GM19468 (cell line): ENCODE data around the gene GSTO2.

Source experiments
- ATAC-seq: cut with Tn5 transposase; IDR thresholded peaks from one replicate; pipeline ENCODE4 v1.9.1; 2021; ENCODE audit warnings: mild to moderate bottlenecking, moderate library complexity, moderate number of reproducible peaks; ENCODE audit not compliant: unreplicated experiment; ENCODE audit errors: extremely low read depth

The GSTO2 gene

DNA sequence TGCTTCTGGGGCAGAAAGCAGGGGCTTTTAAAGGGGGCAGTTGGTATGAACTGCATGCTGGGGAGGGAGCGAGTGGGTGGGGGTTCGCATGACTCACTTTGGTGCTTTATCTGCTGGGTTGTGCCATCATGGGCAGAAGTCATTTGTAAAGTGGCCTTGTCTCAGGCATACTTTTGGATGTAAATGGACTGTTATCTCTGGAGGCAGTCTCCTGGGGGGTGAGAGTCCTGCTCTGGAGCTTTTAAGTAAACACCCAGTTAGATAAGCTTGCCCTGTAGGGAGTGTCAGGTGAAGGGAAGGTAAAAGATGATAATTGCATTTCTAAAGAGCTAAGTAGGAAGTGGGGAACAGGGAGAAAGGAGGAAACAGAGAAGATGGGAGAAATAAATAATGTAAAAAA, 15.9 kb upstream of the GSTO2 start:
- ATAC-seq, result no peak

GRCh38 chr10:104253606-104254410, 15.2 kb upstream of the GSTO2 start:
- no peak for ATAC-seq

DNA sequence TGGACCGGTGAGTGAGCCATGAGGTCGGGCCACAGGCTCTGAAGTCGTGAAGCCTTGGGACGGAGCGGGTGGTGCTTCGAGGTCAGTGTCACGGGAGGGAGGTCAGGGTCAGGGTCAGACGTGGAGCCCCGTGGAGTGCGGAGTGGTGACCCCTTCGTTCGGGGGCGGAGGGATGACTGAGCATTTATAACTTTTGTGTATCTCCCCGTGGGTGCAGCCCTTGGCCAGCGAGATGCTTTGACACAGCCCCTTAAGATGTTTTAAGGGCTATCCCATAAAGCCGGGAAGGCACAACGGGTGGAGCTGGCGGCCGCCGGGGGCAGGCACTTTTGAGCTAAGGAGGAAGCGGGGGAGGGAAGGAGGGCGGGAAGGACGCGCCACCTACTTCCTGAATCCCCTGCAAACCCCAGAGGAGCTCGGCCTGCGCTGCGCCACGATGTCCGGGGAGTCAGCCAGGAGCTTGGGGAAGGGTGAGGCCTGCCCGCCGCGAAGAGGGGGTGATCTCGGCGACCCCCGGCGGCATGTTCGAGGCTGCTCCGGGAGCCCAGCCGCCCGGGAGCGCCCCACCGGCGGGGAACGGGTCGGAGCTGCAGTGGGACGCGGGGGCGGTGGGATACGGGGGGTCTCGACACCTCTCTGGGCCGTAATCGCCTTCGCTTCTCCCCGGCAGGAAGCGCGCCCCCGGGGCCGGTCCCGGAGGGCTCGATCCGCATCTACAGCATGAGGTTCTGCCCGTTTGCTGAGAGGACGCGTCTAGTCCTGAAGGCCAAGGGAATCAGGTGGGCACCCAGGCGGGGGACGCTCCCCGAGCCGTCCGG, 14.3 kb upstream of the GSTO2 start, which contains the start of gene GSTO1:
Gene GSTO1 (plus strand): TSS at position 400 of the 818 bp plus-strand sequence. CDS start 37 bp downstream, at position 437.
- ATAC-seq, result no peak

- no peak for ATAC-seq
Measured at GRCh38 chr10:104255311-104255981, 13.5 kb upstream of the GSTO2 start.

- no peak for ATAC-seq
Measured at GRCh38 chr10:104256335-104256961, 12.5 kb upstream of the GSTO2 start.

DNA sequence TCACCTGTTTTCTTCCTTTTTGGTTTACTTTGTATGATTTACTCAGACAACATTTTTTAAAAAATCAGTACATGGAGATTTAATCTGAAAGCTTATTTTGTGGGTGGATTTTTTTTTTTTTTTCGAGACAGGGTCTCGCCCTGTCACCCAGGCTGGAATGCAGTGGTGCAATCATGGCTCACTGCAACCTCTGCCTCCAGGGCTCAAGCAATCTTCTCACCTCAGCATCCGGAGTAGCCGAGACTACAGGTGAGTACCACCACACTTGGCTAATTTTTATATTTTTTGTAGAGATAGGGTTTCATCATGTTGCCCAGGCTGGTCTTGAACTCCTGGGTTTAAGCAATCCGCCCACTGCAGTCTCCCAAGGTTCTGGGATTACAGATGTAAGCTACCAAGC, 11.7 kb upstream of the GSTO2 start:
- no peak for ATAC-seq

DNA sequence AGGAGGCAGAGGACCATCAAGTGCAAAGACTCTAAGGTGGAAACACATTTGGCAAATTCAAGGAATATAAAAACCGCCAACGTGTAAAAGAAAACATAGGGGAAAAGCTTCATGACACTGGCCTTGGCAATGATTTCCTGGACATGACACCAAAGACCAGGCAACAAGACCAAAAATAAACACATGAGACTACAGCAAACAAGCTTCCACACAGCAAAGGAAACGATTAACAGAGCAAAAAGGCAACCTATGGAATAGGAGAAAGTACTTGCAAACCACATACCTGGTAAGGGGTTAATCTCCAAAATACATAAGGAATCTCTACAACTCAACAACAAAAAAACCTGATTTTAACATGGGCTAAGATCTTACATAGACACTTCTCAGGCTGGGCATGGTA, 10.8 kb upstream of the GSTO2 start:
- ATAC-seq, result no peak

- ATAC-seq, result no peak
Measured at GRCh38 chr10:104259456-104259855, 9.5 kb upstream of the GSTO2 start.

DNA sequence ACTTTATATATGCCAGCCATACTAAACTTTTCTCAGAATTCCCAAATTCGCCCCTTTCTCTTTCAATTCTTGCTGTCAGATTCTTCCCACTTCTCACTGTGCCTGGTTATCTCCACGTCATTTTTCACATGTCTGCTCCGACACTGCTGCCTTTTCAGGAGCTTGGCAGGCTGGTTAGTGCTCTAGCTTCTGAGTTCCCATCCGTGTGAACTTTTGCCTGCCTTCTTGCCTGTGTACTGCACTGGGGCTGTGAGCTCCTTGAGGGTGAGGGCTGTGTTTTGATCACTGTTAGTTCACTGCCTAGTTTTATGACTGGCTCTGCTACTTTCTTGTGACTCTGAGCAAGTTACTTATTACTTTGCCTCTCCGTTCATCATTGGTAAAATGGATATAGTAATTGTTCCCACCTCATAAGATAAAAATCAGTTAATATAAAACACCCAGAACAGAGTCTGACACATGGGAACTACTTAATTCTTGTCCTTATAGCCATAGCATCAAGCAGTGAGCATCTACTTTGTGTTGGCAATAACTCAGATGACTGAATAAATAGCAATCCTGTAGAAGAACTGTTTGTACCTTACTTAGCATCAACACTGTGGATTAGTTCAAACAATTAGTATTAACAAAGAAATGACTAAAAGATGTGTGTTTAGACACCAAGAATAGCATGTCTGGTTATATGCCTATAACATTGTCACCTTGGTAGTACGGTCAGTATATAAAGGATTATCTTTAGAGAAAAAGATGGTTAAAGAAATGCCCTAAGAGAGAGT, 8.8 kb upstream of the GSTO2 start:
- ATAC-seq, result no peak

DNA sequence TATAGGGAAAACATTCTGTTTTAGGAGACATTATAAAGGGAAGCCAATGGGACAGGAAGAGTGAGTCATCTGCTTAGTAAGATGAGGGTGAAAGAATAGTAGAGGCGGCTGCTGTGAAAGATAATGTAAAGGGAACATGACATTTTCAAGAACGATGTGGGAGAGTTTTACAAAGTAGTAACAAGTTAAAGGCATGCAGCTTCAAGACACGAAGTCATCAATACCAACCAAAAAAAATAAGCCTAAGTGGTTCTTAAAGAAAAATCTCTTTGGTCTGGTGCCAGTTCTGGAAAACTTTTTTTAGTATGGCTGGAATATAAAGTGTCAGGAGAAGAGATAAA, 8.2 kb upstream of the GSTO2 start:
- no peak for ATAC-seq

- ATAC-seq, result no peak
Measured at GRCh38 chr10:104262055-104262454, 6.9 kb upstream of the GSTO2 start.

GRCh38 chr10:104264783-104265182, 4.2 kb upstream of the GSTO2 start:
- no peak for ATAC-seq

DNA sequence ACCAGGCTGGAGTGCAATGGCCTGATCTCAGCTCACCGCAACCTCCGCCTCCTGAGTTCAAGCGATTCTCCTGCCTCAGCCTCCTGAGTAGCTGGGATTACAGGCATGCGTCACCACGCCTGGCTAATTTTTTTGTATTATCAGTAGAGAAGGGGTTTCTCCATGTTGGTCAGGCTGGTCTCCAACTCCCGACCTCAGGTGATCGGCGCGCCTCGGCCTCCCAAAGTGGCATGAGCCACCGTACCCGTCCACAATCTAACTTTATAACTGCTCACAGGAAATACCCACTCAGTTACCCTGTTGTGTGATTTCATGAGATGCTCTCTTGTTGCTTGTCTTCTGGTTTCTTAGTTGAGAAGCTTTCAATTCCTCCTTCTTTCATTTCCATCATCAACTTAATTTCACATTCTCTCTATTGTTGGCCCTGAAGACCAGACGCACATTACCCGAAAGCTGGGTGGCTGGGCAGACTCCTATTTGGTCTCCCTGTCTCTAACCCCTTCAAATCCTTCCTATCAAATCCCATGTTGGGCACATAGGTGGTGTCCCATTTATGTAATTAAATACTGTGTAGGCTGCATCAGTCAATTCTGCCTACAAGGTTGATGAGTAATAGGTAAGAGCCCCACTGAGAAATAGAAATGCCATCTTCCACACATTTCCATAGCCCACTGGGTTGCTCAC, 1.1 kb upstream of the GSTO2 start:
- no peak for ATAC-seq

DNA sequence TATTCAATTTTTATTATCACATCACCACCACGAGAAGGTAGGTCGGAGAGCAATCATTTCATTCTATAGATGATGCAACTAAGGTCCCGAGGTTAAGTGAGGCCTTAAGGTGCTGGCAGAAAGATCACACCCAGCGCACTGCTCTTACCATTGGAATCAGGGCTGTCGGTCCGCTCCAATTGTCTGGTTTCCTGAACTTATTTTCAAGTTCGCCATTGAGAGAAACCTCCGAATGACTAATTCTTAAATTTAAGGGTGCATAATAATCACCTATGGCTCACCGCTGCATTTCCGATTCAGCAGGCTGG, 625 bp upstream of the GSTO2 start:
- no peak for ATAC-seq

DNA sequence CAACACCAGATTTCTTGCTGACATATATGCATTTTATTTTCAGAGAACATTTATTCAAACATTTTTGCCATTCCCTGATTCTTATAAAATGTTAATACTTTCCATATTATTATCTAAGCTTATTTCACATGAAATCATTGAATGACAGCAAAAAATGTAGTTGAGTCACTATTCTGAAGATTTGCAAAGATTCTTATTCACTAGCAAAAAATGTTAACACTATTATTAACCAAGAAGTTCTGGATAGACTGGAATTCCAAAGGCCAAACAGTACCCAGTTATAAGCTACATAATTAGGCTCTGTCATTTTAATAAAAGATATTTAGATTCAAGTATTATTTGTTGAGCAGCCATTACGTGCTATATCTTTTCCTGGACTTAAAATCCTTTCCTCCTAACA, 4.3 kb downstream of the GSTO2 start:
- ATAC-seq, result no peak

- no peak for ATAC-seq
Measured at GRCh38 chr10:104273899-104274575, 5.1 kb downstream of the GSTO2 start.

DNA sequence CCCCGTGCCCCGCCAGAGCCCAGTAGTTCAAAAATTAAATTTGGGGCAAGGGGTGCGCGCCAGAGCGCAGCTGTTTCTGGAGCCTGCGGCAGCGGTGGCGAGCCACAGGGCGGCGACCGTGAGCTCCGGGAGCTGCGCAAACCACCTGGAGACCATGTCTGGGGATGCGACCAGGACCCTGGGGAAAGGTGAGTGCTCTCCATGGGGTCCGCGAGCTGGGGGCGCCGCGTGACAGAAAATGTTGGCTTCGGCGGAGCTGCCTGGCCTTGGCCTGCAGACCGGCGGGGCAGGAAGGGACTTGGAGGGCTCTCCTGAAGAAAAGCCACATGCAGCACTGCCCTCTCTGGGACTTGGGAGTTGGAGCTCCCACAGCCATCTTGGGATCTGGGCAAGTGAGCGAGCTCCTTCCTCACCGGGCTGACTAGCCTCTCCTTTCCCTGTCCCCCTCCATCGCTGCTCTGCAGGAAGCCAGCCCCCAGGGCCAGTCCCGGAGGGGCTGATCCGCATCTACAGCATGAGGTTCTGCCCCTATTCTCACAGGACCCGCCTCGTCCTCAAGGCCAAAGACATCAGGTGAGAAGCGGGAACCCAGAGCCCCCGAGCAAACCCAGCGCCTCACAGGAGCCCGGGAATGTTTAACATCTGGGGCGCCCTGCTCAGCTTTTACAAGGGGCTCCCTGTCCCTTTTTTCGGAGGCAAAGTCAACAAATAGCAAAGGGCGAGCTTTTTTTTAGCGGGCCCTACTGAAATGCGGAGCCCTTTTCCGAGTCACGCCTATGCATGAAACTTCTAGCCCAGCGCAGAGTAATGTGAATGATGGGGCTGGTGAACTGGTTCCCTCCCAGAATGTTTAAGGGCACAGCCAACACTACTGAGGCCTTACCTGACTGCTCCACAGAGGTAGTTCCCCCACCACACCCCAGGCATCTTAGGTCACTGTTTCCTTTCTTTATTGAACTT, 6.1 kb downstream of the GSTO2 start:
- peak; percentile 54 for ATAC-seq

GRCh38 chr10:104276192-104276591, 7.2 kb downstream of the GSTO2 start:
- ATAC-seq, result no peak
